GM23248 (cell line): ENCODE results near the gene CD300LG. TPM values are rescaled to one million over a fixed set of nuclear protein-coding genes. Genes with fewer than 3 reads are reported as not detected.

Experiments used
- DNase-seq: peaks from one replicate; pipeline ENCODE4 v3.0.0-alpha.2; 2015
- H2AFZ ChIP-seq: fragments of 200-600 bp; sonication (generic); 2 replicates; pipeline ENCODE4 v1.6.1; 2016; ENCODE audit warnings: antibody characterized with exemption
- H3F3A ChIP-seq: fragments of 200-600 bp; sonication (generic); 2 replicates; pipeline ENCODE4 v1.6.1; 2016; ENCODE audit warnings: mild to moderate bottlenecking, antibody characterized with exemption, mixed run types; ENCODE audit not compliant: insufficient read depth
- H3K27ac ChIP-seq: fragments of 200-600 bp; sonication (generic); 2 replicates; pipeline ENCODE4 v1.5.1; 2016; ENCODE audit warnings: mild to moderate bottlenecking
- H3K27me3 ChIP-seq: fragments of 200-600 bp; sonication (generic); replicated peaks from 2 replicates; pipeline ENCODE4 v1.6.1; 2016; ENCODE audit warnings: mild to moderate bottlenecking; ENCODE audit not compliant: insufficient read depth
- H3K36me3 ChIP-seq: fragments of 200-600 bp; sonication (generic); 2 replicates; pipeline ENCODE4 v1.6.1; 2016; ENCODE audit warnings: low read depth, mild to moderate bottlenecking
- H3K4me1 ChIP-seq: fragments of 200-600 bp; sonication (generic); 2 replicates; pipeline ENCODE4 v1.6.1; 2016; ENCODE audit warnings: mild to moderate bottlenecking; ENCODE audit not compliant: insufficient read depth
- H3K4me2 ChIP-seq: fragments of 200-600 bp; sonication (generic); one replicate; pipeline ENCODE4 v1.6.1; 2016; ENCODE audit warnings: mild to moderate bottlenecking; ENCODE audit not compliant: unreplicated experiment
- H3K4me3 ChIP-seq: fragments of 200-600 bp; sonication (generic); 2 replicates; pipeline ENCODE4 v1.5.1; 2016; ENCODE audit warnings: mild to moderate bottlenecking
- H3K79me2 ChIP-seq: fragments of 200-600 bp; sonication (generic); 2 replicates; pipeline ENCODE4 v1.6.1; 2016; ENCODE audit warnings: mild to moderate bottlenecking; ENCODE audit not compliant: insufficient read depth
- H3K9ac ChIP-seq: fragments of 200-600 bp; sonication (generic); 2 replicates; pipeline ENCODE4 v1.6.1; 2016; ENCODE audit warnings: mild to moderate bottlenecking
- H3K9me2 ChIP-seq: fragments of 200-600 bp; sonication (generic); 2 replicates; pipeline ENCODE4 v1.6.1; 2016; ENCODE audit warnings: mixed run types, mild to moderate bottlenecking, moderate library complexity; ENCODE audit not compliant: insufficient read depth
- H3K9me3 ChIP-seq: fragments of 200-600 bp; sonication (generic); one replicate; pipeline ENCODE4 v1.6.1; 2017; ENCODE audit warnings: low read depth
- H4K20me1 ChIP-seq: fragments of 200-600 bp; sonication (generic); 2 replicates; pipeline ENCODE4 v1.6.0; 2016; ENCODE audit not compliant: insufficient read depth
- EZH2 ChIP-seq: fragments of 200-600 bp; sonication (generic); IDR thresholded peaks from 2 replicates; pipeline ENCODE4 v1.6.1; 2018; ENCODE audit warnings: antibody characterized with exemption, mild to moderate bottlenecking; ENCODE audit not compliant: insufficient read depth, poor library complexity, severe bottlenecking
- EZH2phosphoT487 ChIP-seq: fragments of 200-600 bp; sonication (generic); IDR thresholded peaks from 2 replicates; pipeline ENCODE4 v1.6.1; 2018; ENCODE audit warnings: antibody characterized with exemption, moderate library complexity, mild to moderate bottlenecking, low read depth; ENCODE audit not compliant: insufficient read depth
- WGBS, 2 experiments: methylation state at CpG; one replicate each; pipeline ENCODE4 v1.1.6; 2015 to 2017; ENCODE audit warnings: low lambda C conversion rate in 2 of 2, low coverage in 1 of 2; ENCODE audit errors: missing lambda C conversion rate in 2 of 2; 5-methylcytosine and 5-hydroxymethylcytosine counted together
- in situ Hi-C: fragments of 300-500 bp; cut with MboI; formaldehyde crosslinking; loops from 2 replicates; pipeline ENCODE4 v1.15.0; 2020
- polyA plus RNA-seq: library from polyadenylated mRNA; unstranded; fragments of >200 nt; fragmentation: Nextera tagmentation; extraction: Ambion mirVana; gene quantifications from 2 replicates; pipeline ENCODE4 v1.2.1, GENCODE V29; 2016
- total RNA-seq: library from RNA; depleted of rRNA; stranded (reverse); fragments of >200 nt; shearing (Covaris generic); gene quantifications from 2 replicates; pipeline ENCODE4 v1.2.3, GENCODE V29; 2014

The CD300LG gene
- total and polyA plus RNA-seq, 2 experiments from 2014 or later = not detected

DNA sequence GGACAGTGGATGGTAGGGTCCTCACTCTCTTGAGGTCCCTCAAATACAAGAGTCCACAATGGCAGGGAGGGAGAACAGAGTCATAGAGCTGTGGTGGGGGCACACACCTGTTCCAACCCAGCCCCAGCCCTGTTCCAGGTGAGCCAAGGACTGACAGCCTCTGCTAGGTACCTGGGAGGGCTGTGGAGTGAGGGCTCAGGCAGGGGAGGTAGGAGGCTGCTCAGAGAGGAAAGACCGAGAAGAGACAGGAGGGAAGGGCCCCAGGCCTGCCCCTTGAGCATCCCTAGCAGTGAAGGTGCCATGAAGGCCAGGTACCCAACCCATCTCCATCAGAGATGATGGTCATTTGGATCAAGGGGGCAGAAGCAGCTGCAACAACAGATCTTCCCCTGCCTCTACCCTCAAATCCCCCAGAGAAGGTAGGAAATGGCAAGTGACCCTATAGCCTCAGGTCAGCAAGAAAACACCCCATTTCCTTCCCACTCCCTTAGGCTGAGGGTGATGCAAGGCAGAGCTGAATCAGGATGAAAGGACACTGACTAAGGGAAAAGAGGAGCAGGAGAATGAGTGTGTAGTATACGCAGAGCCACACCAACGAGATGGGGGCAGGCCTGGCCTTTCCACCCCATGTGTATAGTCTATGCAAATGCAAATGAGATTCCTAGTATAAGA, 28.6 kb downstream of the CD300LG start:
- no peaks in the 10 kb centered on the region; the same call in none of the 2 replicates for H3K27me3 ChIP-seq
- in situ Hi-C loops = no loop called here

DNA sequence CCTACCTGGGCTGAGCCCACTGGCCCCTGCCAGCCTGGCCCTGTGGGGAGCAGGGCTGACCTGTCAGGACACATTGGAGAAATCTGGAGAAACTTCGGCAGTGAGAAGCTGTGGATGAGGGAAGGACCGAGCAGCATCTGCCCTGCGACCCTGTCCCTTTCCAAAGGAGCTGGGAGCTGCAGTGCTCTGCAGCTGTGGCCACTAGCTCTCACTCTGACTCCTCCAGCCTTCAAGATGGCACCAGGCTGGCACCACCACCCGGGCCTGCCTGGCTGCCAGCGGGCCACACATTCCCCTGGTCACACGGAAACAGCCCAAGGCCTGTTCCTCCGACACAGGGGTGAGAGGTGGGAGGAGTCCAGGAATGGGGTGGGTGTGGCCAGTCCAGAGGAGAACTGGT, 30.1 kb downstream of the CD300LG start:
- no peaks in the 10 kb centered on the region for H3K79me2 ChIP-seq
- no peaks in the 10 kb centered on the region for H3K4me1 ChIP-seq
- 89 to 92% methylated on average over 7 of the region's 7 CpGs for WGBS, 2 experiments

More for the DNA sequence above, 28.6 kb downstream of the CD300LG start:
- Histone ChIP-seq H3K4me3 (no peak overlapping the region), H3K27ac (no peak overlapping the region), H3K79me2 (no peaks in the 10 kb centered on the region), H3K4me2 (no peak overlapping the region), H3F3A (no peaks in the 10 kb centered on the region), H3K36me3 (no peaks in the 10 kb centered on the region), H3K9ac (no peak overlapping the region), H3K4me1 (no peaks in the 10 kb centered on the region), H4K20me1 (no peaks in the 10 kb centered on the region), H2AFZ (no peak overlapping the region), H3K9me2 (no peaks in the 10 kb centered on the region), H3K9me3 (no peaks in the 10 kb centered on the region)
- TF ChIP-seq EZH2 (no peak), EZH2phosphoT487 (no peak)
- DNase-seq = peak; percentile 43
- 48 to 68% methylated on average over 3 of the region's 3 CpGs for WGBS, 2 experiments

DNA sequence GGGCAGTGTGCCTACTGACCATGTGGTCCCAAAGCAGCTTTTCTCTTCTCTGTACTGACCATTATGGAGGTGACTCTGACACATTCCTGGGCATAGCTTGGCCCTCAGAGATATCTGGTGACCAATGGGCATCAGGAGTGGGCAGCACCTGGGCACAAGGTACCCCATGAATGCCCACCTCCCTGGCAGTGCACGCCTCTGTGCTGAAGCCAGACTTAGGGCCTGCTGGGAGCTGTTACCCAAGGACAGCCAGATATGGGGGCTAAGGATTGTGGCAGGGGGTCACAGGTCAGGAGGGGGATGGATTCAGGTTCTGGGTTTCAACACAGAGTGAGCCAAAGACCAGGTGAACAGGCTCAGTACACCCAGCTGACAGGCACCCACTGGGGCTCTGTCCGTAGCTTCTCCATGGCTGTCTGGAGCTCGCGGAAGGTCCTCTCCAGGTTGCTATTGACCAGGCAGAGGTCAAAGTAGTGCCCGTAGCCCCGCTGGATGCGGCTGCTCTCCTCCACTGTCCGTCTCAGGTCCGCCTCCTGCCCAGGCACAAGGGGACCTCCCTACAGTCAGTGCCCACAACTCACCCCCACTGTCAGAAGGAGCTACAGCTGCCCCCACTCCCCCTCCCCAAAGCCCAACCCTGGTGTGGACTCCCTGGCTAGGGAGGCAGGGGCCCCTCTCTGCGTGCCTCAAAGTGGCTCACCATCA, 30.6 kb downstream of the CD300LG start:
- Histone ChIP-seq H4K20me1 (no peaks in the 10 kb centered on the region), H3K9ac (no peak overlapping the region), H3K36me3 (no peaks in the 10 kb centered on the region), H3K27ac (no peak overlapping the region), H3K9me3 (no peaks in the 10 kb centered on the region), H3K4me2 (no peak overlapping the region), H3K4me3 (no peak overlapping the region), H3F3A (no peaks in the 10 kb centered on the region), H3K4me1 (no peaks in the 10 kb centered on the region), H3K27me3 (no peaks in the 10 kb centered on the region), H3K9me2 (no peaks in the 10 kb centered on the region), H3K79me2 (no peaks in the 10 kb centered on the region), H2AFZ (no peak overlapping the region)
- in situ Hi-C loops = no loop called here
- 91 to 97% methylated on average over 10 of the region's 10 CpGs for WGBS, 2 experiments
- TF ChIP-seq EZH2phosphoT487 = no peak
- TF ChIP-seq EZH2 = no peak
- DNase-seq = no peak

More for the DNA sequence above, 30.1 kb downstream of the CD300LG start:
- in situ Hi-C loops = no loop called here
- no peaks in the 10 kb centered on the region for H3K9me3 ChIP-seq
- no peaks in the 10 kb centered on the region for H4K20me1 ChIP-seq
- H2AFZ ChIP-seq = no peak overlapping the region
- H3K36me3 ChIP-seq = no peaks in the 10 kb centered on the region
- H3K4me3 ChIP-seq = no peak overlapping the region
- H3K4me2 ChIP-seq = no peak overlapping the region
- TF ChIP-seq EZH2phosphoT487 = no peak
- TF ChIP-seq EZH2 = no peak
- no peaks in the 10 kb centered on the region for H3K9me2 ChIP-seq
- no peak overlapping the region for H3K27ac ChIP-seq
- no peaks in the 10 kb centered on the region; the same call in 1 of the 2 replicates for H3K27me3 ChIP-seq
- no peak for DNase-seq
- H3F3A ChIP-seq = no peaks in the 10 kb centered on the region
- no peak overlapping the region for H3K9ac ChIP-seq

- Histone ChIP-seq H3K4me1 (no peaks in the 10 kb centered on the region), H2AFZ (no peak overlapping the region), H3K9me2 (no peaks in the 10 kb centered on the region), H3K4me2 (no peak overlapping the region), H3K9ac (no peak overlapping the region), H3K4me3 (no peak overlapping the region), H3K36me3 (no peaks in the 10 kb centered on the region), H3F3A (no peaks in the 10 kb centered on the region), H3K9me3 (no peaks in the 10 kb centered on the region), H3K79me2 (no peaks in the 10 kb centered on the region), H4K20me1 (no peaks in the 10 kb centered on the region), H3K27ac (no peak overlapping the region), H3K27me3 (no peaks in the 10 kb centered on the region)
- in situ Hi-C loops = no loop called here
- peak; percentile 96 for DNase-seq
- TF ChIP-seq EZH2phosphoT487 (no peak), EZH2 (no peak)
- 5 to 11% methylated on average over 11 to 12 of the region's 13 CpGs for whole genome bisulfite sequencing, 2 experiments
Measured at GRCh38 chr17:43878260-43879175, 31.5 kb downstream of the CD300LG start.
